GM04504 (cell line): ENCODE measurements around the gene UTP18.
"Not testable (repeated sequence)": the region's sequence is repeated elsewhere in the genome, so short reads cannot be mapped to it uniquely, and the experiment has no call there.

ENCODE experiments used
- DNase-seq: peaks from one replicate; pipeline ENCODE4 v3.0.0-alpha.2; 2012; ENCODE audit warnings: low read depth

UTP18 gene

DNA sequence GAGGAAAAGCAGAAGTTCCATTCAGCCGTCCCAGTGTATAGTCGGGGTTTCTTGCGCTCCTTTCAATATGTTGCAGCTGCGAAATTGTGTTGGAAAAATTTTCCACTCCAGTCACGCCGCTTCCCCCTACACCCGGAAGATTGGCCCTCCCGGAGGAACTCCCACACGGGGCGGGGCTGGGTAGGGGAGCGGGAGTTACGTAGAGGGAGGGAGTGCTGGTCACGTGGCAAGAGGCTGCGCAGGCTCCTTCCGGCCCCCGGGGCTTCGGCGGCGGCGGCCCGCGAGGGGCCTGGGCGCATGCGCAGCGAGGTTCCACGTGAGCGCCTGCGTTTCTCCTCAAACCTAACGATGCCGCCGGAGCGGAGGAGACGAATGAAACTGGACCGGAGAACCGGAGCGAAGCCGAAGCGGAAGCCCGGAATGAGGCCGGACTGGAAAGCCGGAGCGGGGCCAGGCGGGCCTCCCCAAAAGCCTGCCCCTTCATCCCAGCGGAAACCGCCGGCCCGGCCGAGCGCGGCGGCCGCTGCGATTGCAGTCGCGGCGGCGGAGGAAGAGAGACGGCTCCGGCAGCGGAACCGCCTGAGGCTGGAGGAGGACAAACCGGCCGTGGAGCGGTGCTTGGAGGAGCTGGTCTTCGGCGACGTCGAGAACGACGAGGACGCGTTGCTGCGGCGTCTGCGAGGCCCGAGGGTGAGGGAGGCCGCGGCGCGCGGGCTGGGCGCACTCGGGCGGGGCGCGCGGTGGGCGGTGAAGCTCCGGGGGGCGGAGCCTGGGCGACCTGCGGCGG is at the start of gene UTP18:
Gene UTP18, plus strand, starts transcription at position 310 of the 787 bp plus-strand sequence. Its CDS starts 39 bp downstream, at position 349.
- DNase-seq = peak; percentile 94

DNA sequence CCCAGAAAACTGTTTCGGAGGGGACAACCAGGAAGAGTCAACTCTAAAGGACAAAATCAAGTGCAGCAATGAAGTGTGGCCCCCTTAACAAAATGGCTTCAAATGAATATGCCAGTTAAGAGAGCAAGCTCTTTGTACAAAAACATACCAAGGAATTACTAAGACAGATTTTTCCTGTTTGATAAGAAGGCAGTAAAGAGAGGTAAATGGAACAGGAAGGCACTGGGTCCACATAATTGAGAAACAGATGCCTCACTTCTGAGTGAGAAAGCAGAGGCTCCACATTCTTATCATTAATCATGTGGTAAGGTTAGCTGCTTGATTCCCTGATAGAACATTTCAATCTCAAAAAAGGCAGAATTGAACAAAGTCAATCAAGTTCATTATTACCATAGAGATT is 45.4 kb upstream of the UTP18 start:
- no peak for DNase-seq

DNA sequence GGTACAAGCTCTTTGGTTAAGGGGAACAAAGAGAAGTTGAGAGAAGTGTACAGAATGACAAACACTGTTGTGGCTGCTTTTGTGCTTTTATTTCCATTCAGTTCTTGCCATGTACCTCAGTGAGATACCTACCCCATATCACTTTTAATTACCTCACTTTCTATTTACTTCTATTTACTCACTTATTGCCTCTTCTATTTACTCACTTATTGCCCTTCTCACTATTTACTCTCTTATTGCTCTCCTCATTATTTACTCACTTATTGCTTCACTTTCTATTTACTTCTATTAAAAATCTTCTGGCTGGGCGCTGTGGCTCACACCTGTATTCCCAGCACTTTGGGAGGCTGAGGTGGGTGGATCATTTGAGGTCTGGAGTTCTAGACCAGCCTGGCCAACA is 42.4 kb upstream of the UTP18 start:
- DNase-seq = no peak

DNA sequence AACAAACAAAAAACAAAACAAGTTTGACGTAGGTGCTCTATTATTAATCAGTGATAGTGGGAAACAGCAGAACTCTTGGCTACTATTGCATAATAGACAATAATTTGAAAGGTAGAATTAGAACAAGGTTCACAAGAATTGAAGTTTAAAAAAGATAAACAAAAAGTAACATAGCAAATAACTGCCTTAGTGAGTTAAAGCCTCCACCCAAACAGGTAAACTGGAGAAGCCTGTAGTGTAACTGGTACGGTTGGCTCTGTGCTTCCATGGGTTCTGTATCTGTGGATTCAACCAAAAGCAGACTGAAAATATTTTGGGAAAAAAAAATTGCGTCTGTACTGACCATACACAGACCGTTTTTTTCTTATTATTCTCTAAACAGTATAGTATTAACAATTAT is 39.0 kb upstream of the UTP18 start:
- DNase-seq = no peak

DNA sequence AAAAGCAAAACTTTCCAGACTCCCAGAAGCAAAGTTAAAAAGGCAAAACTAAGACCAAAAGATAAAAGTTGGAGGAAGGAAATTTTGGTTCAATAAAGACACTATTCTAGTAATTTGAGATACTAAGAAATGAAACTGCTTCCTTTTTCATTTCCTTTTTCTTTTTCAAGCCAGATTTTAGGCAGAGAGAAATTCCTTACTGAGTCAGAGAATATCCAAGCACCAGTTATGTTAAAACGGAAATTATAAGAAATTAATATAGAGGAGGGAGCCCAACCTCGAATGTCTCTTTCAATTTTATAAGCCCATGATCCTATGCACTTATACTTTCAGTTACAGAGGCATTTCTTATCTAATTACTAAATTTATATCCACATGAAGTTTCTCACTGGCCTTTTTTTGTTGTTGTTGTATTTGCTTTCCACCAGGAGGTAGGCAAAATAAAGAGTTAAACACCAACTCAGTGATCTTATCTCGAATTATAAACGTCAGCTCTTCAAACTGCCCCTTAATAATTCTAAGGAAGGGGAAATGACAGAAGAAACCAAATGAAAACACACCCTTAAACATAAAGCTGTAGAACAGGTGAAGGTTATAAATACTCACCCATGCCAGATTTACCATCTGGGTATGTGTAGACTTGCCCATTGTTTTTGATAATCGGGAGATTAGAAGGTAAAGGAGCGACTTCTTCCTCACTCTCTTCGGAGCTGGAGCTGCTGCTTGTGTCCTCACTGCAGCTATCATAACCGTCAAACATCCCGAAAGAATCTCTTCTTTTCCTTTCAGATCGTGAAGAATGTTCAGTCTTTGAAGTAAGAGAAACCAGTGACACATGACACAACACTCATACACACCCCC is 35.7 kb upstream of the UTP18 start:
- no peak for DNase-seq

DNA sequence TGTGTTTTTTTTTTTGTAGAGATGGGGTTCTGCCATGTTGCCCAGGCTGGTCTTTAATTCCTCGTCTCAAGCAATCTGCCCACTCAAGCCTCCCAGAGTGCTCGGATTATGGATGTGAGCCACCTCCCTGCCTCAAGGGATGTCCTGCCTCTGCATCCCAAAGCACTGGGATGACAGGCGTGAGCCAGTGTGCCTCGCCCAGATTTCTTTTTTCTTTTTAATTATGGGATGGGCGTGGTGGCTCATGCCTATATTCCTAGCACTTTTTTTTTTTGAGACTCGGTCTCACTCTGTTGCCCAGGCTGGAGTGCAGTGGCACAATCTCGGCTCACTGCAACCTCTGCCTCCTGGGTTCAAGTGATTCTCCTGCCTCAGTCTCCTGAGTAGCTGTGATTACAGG is 34.8 kb upstream of the UTP18 start:
- DNase-seq = not testable (repeated sequence)

DNA sequence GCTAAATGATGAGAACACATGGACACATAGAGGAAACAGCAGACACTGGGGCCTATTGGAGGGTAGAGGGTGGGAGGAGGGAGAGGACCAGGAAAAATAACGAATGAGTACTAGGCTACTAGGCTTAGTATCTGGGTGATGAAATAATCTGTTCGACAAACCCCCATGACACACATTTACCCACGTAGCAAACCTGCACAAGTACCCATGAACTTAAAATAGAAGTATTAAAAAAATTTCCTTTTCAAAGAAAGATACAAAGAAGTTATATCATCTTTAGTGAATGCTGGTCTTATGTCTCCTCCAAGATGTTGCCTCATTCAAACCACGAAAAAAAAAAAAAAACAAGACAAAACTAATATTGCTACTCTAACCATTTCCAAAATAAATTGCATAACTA is 32.2 kb upstream of the UTP18 start:
- peak; percentile 21 for DNase-seq

DNA sequence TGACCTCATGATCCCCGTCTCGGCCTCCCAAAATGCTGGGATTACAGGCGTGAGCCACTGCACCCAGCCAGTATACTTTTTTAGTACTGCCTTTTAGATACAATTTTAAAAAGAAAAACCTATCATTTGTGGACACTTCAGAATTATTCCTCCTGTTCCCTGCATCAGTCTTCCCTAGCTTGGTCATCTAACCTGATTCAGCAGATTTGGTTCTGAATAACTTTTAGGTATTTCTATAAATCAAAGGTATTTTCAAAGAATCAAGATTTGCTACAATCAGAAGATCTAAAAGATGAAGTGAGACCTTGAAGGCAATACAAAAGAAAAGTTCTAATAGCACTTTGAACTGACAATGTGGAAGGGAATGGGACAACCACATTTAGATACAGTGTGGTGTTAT is 30.5 kb upstream of the UTP18 start:
- DNase-seq = no peak

DNA sequence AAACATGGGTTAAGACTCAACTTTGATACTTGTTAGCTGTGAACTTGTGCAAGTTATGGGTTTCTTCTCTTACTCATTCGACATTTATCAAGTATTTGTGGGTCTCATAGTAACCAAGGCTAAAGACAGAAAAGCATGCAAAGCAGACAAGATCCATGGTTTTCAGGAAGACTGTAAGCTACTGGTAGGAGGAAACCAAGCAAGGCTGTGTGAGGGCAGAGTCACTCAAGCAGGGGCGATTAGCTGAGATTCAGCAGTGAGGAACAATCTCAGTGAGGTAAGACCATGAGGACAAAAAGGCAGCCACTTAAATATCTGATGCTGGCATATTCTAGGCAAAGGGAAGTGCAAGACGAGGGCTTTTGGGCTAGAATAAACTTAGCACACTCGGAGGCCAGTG is 30.0 kb upstream of the UTP18 start:
- DNase-seq = peak; percentile 12

DNA sequence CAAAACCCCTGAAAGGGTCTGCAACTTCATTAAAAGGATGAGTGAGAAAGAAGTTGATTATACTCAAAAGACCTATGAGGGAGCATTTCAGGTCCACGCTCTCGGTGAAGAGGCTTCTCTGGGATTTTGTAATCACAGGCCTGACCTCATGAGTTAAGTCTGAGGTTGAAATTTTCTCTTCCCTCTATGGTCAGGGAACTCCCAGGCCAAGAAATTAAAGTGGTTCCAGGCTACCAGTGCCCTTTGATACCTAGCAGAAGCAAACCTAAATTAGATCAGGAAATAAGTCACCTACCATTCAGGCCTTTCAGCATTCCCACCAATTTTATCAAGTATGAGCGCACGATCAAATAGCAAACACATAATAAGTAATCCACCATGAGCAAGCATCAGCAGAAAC is 28.3 kb upstream of the UTP18 start:
- no peak for DNase-seq

DNA sequence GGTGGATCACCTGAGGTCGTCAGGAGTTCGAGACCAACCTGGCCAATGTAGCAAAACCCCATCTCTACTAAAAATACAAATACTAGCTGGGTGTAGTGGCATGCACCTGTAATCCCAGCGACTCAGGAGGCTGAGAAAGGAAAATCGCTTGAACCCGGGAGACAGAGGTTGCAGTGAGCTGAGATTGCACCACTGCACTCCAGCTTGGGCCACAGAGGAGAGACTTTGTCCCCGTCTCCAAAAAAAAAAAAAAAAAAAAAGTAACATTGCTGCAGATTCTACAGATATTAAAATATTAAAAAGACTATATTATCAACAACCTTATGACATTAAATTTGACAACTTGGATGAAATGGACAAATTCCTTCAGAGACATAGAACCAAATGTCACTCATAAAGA is 26.2 kb upstream of the UTP18 start:
- DNase-seq = no peak

DNA sequence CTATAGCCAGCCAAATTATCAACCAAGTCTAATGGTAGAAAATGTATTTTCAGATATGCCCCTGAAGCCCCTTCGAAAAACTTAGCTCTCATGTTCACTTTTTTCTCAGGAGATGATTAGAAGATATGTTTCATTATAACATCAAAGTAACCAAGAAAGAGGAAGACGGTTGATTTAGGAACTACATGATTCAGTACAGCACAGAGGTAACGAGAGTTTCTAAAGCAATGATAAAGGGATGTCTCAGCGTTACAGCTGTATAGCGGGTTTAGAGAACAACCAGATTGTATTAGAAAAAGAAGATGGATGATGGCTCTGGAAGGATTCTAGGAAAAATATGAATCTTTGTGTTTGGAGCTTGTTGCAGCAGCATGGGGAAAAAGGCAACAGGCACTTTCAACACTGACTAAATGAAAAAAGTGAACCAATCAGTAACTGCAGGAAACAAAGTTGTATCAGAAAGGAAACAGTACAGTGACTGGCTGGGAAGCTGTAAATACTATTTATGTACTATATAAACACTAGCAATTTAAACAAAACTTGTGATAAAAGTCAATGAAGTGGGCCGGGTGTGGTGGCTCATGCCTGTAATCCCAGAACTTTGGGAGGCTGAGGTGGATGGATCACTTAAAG is 22.0 kb upstream of the UTP18 start:
- DNase-seq = no peak

DNA sequence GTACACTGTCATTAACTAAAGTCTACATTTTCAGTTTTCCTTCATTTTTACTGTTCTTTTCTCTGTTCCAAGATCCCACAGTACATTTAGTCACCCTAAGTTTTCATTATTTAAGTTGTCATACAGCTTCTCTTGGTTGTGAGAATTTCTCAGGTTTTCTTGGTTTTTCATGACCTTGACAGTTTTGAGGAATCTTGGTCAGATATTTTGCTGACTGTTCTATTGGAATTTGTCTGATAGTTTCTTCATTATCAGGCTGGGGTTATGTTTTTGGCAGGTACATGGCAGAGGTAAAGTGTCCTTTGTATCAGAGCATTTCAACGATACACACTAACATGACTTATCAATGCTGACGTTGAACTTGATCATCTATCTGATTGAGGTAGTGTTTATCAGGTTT is 20.1 kb upstream of the UTP18 start:
- no peak for DNase-seq

DNA sequence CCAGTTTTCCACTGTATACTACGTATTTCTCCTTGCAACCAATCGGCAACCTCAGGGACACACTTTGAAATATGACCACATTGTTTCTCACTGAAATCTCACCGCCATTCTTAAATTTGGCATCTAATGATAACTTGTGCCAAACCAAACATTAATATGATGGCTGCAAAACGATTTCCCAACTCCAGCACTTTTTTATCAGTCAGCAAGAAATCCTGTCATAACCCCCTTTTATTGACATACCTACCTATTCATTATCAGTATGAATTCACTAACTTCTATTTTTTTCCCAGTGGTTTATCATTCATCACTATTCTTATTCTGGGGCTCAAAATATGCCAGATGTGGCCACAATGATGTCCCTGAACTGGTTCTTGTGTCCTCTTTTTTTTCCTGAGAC is 16.3 kb upstream of the UTP18 start:
- DNase-seq = no peak

DNA sequence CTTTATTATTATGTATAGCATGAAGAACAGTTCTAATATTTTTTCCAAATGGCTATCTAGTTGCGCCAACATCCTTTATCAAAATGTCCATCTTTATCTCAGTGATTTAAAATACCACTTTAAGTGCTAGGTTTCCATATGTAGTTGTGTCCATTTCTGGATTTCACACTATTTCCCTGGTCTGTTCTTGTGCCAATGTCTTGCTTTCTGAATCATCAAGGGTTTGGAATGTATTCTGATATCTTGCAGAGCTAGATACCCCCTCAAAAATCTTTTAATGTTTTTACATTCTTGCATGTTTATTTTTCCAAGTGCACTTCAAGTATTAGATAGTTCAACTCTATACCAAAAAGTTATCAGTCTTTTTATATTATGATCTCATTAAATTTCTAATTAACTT is 14.8 kb upstream of the UTP18 start:
- no peak for DNase-seq

DNA sequence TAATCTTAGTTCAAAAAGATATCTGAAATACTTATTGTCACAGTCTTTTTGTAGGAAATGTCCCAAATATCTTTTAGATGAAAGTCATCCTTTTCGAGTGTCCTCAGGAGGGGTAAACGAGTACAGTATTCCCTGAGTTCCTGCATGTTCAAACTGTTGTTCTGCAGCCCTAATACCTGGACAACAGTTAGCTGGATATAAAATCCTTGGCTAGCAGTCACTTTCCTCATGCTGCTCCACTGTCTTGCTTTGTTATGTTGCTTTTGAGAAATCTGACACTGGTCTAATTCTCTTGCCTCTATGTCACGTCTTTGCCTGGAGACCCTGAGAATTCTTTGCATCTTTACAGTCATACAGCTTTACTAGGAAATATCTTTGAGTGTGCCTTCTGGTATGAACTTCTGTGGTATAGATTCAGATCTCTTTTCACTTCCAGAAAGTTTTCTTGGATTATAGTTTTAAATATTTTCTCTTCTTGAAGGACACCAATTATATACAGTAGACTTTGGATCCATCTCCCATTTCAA is 10.0 kb upstream of the UTP18 start:
- DNase-seq = no peak

DNA sequence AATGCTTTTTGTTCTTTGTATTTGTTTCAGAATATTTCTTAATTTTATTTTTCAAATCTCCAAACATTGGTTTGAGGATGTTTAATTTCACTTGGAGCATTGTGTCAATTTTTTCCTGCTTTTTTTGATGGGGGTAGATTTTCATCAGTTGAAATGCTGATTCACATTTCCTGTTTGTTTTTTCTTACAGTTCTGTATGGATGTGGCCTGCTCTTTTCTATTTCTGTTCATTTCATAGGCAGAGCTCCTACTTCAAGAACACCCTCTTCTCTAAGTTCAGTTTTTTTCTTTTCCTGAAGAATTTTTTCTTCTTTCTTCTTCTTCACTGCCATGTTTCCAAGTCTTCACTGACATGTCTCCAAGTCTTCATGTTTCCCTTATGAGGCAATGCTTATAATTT is 9.3 kb upstream of the UTP18 start:
- no peak for DNase-seq

DNA sequence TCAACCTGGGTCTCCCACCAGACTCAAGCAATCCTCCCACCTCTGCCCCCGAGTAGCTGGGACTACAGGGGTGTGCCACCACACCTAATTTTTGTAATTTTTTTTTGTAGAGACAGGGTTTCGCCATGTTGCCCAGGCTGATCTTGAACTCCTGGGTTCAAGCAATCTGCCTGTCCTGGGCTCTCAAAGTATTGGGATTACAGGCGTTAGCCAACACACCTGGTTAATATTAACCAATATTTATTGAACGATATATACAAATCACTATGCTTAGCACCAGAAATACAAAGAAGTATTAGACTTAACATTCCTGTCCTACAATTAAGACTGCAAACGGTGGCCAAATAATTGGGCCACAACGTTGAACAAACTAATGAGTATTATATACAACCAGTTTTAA is 4.7 kb upstream of the UTP18 start:
- DNase-seq = no peak

DNA sequence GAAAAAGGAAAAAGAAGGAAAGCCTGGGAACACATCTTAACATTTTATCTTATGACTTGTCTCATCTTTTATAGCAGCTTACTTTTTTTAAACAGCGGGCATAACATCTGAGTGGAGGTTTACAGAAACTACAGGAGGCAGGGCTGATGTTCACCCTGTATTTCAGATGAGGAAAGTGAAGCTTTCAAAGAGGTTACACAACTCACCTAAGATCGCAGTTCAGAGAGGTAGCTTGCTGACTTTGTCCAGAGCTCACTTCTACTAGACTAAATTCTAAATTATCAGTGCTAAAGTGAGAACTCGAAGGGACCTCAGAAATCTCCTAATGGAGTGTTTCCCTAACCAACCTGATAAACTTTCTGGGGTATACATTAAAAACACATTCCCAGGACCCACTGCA is 4.2 kb upstream of the UTP18 start:
- no peak for DNase-seq

DNA sequence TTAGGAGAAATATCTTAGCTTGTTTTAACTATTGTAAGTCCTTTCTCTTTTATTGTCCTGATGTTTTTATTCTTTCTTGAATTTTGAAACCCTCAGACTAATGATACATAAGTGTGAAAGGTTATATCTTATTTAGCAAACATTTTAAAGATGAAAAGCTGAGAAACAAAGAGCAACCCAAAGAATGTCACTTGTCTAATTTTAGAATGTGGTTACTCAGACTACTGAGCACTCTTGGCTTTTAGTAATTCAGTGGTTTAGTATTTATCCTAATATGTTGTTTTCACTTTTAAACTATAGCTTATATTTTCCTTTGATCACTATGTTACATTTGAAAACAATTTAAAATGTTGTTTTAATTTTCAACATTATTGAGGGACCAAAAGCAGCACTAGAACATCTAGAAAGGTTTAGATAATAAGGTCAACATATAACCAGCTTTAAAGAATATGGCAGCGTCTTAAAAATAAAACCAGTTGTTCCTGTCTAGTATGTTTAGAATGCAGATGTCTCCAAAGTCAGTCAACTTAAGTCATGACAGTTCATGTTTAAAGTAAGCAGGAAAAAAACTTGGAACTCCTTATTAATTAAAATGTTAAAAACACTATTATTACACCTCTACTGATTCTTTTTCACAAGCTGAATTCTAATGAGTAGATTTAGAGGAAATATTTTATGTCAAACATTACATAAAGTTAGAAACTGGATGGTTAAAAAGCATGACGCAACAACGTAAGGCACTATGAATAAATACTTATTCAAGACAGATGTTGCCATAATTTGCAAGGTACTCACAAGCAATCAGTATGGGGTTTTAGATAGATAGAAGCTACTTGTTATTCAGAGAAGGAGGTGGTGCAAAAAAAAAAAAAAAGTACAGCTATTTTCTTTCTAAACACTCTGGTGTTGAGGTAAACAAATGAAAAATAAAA is 2.9 kb upstream of the UTP18 start:
- no peak for DNase-seq

DNA sequence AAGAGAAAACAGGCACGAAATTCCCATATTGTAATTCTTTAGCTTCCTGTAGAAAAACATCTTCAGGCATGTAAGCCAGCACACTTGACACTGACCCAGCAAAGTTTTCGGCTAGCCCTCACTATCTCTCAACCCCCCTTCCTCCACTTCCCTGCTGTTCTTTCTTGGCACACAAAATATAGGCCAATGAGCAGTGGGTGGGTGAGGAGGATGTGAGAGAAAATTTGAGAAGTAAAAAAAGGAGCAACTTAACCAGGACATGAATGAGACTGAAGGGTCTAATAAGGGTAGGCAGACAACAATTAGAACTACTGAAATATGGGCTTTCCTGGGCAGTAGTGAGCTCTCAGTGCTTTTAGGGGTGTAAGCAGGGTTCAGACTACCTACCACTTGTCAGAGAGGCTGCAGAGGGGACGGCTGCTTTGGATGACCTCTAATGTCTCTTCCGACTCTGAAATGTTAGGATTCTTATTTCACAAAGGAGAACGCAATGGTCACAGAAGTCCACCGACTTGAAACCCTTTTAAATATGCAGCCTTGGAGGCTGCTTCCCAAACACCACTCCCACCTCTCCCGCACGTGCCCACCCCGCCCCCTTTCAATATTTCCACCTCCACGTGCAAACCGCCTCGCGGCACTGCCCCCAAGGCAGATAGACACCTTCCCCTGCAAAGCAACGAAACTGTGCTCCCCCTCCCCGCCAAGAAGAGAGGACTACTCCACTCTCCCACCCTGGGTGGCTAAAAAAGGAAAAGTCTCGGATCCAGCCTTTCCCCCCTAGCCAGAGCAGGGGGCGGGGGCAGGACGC is 1.4 kb upstream of the UTP18 start:
- DNase-seq = no peak
